OCI-LY7 (cell line): ENCODE measurements around the gene EFCAB5.

ENCODE experiments used
- EZH2phosphoT487 ChIP-seq: fragments of 200-600 bp; sonication (generic); IDR thresholded peaks from 2 replicates; pipeline ENCODE4 v1.6.1; 2018; ENCODE audit warnings: low read depth, borderline replicate concordance, mild to moderate bottlenecking, mixed run types, antibody characterized with exemption, low read length, moderate library complexity, mixed read lengths
- TF ChIP-seq, protein P1 (sequence below): fragments of 200-600 bp; sonication (generic); conservative IDR thresholded peaks from 2 replicates; pipeline ENCODE4 v1.5.1; 2014; ENCODE audit warnings: mild to moderate bottlenecking, antibody characterized with exemption, low read length, moderate library complexity, mixed read lengths

DNA sequence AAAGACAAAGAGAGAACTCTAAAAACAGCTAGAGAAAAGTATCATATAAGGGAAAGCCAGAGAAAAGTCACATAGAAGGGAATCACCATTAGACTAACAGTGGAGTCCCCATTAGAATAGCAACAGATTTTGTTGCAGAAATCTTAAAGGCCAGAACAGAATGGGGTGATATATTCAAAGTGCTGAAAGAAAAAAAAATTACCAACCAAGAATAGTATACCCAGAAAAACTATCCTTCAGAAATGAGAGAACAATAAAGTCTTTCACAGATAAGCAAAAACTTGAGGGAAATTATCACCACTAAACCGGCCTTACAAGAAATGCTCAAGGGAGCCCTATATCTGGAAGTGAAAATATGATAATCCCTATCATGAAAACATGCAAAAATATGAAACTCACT is 123.3 kb downstream of the EFCAB5 start:
- TF ChIP-seq, protein P1, sequence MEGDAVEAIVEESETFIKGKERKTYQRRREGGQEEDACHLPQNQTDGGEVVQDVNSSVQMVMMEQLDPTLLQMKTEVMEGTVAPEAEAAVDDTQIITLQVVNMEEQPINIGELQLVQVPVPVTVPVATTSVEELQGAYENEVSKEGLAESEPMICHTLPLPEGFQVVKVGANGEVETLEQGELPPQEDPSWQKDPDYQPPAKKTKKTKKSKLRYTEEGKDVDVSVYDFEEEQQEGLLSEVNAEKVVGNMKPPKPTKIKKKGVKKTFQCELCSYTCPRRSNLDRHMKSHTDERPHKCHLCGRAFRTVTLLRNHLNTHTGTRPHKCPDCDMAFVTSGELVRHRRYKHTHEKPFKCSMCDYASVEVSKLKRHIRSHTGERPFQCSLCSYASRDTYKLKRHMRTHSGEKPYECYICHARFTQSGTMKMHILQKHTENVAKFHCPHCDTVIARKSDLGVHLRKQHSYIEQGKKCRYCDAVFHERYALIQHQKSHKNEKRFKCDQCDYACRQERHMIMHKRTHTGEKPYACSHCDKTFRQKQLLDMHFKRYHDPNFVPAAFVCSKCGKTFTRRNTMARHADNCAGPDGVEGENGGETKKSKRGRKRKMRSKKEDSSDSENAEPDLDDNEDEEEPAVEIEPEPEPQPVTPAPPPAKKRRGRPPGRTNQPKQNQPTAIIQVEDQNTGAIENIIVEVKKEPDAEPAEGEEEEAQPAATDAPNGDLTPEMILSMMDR: no peak
- no peak for TF ChIP-seq EZH2phosphoT487
